NCI-H524 treated with DMSO at 0.1 percent for 48 hours (cell line): ENCODE results near the gene USP10.
A peak's percentile ranks its signal among the peaks of the same experiment; 100 is the strongest.

Source experiments
- DNase-seq: peaks from one replicate; lab custom pipeline; 2025; lab: John Stamatoyannopoulos, UW

USP10 gene

DNA sequence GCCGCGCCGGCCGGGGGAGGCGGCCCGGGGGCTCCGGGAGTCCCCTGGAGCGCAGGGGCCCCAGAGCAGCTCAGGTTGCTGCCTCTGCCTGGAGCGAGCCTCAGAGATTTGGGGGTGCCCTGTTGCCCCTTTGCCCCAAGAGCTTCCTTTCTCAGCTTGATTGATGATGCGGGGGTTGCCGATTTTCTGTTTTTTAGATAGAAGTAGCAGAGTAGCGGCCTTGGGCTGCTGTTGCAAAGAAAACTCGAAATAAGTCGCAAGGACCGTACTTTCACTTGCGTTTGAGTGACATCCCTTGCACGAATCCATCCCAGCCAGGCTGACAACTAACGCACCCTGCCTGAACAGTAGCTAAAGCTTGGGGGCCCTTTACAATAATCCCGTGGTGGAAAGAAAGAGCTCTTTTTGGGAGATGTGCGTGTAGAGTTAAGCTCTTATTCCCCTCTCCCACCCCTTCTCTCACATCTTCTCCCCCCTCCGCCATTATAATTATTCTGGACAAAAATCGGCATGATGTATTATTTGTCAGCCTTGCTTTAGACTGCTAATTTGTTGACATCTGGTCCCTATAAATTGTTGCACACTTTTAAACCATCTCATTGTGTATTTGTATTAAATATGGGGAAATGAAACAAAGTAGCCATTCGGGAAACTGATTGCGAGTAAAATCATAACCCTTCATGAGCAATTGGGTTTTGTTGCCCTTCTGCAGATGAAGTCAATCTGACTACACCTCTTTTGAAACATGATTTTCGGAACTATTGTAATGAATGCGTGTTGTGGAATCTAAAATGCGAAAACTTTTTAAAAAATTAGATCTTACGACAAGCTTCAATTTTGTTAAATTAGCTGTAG lies 873 bp downstream of the USP10 start:
- DNase-seq = no peak

DNA sequence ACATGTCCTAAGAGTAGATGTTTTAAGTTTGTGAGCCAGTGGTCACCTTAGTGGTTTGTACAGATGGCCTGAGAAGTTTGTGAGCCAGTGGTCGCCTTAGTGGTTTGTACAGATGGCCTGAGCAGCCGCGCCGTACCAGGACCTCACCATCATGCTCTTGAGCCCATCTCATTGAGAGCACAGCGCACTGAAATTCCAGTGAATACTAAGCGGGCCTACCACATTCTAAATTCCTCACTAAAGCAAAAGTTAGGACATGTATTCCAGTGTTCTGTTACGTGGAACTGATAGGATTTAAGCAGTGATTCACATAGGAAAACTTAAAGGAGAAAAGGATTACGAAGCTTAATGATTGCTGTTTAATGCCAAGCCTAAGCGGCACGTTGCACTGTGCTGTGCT lies 3.9 kb downstream of the USP10 start:
- peak; percentile 3 for DNase-seq

DNA sequence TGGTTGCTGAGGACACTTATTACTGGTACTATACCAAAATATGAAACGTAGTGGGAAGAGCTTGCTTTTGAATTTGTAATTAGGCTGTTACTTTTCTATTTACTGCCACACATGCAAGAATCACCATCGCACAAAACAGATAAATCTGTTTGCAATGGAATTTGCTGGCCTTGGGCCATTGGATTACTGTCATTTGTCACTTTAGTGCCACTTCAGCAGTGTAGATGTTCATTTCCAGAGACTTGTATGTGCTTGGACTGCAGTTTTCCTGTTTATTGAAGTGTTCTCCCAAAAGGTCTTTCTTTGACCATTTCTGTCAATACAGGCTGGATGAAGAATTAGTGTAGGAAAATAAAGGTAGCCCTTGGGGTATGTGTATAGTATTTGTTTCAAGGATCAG lies 4.5 kb downstream of the USP10 start:
- no peak for DNase-seq

DNA sequence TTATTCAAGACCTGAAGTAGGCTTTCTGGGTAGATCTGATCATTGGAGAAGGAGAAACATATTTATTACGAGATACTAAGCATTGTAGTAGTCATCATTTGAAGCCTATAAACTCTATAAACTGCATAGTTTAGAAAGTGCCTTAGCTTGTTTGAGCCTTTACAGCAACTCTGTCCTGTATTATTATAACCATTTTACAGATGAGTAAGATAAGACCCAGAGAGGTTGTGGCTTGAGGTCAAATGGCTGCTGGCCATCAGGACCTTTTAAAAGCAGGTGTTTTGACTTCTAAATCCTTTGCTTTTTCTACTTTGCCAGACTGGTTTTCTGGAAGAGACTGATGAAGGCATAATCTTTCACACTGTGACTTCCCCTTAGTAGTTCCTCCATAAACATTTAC lies 7.1 kb downstream of the USP10 start:
- no peak for DNase-seq

DNA sequence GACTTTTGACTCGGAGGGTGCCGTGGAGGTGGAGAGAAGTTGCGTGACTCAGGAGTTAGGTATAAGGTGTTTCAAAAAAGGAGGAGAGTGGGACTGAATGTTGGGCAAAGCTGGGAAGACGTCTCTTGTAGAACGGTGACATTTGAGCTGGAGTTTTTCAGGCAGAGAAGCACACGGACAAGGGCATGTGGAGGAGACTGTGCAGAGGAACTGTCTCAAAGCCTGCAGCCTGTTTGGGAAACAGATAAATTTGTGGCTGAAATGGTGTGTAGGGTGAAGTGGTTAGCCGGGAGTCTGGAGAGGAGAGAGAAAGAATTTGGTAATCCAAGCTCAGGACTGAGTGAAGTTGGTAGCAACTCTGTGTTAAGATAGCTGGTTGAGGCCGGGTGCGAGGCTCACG lies 9.8 kb downstream of the USP10 start:
- no peak for DNase-seq

DNA sequence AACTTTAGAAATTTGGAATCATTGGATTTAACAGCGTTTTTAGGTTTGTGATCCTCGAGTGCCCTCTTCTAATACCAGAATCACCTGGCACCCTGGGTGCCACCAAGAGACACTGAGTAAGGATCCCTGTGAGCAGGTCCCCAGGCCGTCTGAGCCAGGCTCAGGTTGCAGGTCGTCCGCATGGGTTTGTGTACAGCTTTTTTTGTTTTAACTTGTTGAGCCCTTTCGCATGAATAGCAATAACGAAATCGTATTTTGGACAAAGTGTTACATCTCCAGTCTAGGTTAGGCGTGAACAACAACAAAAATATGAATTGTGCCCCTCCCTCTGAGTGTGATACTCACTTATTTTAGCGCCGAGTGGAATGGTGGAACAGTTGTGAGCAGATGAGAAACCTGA lies 10.9 kb downstream of the USP10 start:
- no peak for DNase-seq

DNA sequence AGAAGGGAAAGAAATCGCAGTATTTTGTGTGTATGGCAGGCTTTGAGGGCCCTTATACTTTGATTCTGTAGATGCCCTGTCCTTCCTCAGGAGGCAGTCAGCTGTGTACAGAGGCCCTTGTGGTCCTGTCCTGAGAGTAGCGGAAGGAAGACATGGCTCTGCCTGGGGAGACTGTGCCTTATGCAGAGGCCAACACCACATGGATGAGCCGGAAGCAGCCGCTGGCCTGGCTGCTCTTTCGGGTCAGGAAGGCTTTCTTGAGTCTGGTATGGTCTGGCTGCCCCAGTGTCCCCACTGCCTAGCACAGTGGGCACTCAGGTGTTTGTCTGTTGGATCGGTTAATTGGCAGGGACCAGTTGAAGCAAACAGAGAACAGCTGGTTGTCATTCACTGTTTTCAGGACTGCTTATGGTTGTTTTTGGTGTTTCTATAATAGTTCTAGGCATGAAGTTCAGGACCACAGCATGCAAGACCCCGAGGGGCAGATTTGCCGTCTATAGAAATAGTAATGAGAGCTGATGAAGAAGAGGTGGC lies 12.4 kb downstream of the USP10 start:
- DNase-seq = no peak

DNA sequence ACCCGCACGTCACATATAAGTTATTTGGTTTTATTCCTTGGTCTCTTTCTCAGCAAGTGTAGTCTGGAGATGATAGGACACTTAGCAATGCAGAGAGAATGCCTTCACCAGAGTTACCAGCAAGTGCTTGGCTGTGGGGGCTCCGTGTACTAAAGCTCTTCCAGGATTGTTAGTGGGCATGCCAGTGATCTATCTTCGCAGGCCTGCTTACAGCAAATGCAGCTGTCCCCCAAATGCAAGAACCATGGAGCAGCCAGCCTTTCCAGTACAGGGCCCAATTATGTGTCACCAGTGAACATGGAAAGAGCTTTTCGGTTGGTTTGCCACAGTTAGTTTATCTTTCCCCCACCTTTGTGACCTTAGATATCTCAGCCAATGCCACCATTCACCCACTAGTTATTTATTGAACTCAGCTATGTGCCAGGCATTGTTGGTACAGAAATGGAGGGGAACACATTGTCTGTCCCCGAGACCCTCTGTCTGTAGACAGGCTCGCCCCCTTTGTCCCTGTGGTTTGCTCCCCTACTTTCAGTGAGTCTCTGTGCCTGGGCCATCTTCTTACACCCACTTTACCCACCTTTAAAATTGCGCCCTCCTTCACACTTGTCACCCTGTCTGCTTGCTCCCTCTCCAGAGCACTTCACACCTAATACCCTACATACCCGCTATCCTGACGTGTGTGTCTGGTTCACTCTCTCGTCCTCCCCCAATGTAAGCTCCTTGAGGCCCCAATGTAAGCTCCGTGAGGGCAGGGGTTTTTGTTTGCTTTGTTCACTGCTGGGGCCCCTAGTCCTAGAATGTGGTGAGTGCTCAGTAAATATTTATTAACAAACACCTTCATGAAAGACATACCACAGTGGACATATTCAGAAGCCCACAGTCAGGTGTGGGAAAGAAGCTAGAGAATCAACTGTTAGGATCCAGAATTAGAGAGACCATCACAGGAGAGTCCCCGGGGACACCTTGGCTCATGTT lies 13.3 kb downstream of the USP10 start:
- no peak for DNase-seq

DNA sequence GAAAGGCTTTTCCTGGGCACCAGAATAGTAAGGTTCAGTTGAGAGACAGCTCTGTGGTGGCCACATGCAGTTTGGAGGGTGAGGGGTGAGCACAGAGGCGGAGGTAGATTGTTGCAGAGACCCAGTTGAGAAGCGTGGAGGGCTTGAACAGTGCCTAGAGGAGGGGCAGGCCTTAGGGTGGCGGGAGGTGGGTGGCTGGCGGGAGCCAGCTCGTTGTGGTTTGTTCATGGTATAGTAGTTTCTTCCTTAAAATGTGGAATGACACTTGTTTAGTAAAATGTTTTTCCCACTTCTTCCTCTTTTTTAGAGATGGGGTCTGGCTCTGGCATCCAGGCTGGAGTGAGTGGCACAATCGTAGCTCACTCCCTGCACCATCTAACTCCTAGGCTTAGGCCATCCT lies 14.2 kb downstream of the USP10 start:
- no peak for DNase-seq

DNA sequence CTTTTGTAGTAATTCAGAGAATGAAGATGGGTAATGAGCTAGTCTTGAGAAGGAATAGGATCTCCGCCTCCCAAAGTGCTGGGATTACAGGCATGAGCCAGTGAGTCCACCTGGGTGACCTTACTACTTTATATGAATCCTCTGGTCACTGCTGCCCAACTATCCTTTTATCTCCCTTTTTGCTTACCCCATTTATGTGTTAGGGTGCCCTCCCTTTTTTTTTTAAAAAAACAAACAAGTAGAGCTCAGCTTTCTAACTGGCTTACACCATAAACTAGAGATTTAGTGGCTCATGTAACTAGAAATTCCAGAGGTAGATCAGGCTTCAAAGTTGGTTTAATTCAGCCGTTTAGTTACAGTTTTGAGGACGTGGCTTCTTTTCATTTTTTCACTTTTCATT lies 15.6 kb downstream of the USP10 start:
- DNase-seq = no peak

DNA sequence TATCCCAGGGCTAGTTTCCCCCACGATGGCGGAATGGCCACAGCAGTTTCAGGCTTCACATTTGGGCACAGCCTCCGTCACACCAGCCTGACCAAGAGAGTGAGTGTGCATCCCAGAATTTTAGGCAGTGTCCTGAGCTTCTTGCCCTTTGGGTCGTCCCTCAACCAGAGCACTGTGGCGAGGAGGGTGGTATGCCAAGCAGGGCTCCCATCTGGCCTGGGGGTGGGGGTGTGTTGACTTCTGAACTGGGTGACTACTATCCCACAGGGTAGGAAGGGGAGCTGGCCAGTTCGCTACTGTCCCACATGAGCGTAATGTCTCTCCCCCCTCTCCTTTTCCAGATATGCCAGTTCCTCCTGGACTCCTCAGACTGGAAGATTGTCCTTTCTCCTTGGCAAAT lies 16.1 kb downstream of the USP10 start:
- DNase-seq = no peak

DNA sequence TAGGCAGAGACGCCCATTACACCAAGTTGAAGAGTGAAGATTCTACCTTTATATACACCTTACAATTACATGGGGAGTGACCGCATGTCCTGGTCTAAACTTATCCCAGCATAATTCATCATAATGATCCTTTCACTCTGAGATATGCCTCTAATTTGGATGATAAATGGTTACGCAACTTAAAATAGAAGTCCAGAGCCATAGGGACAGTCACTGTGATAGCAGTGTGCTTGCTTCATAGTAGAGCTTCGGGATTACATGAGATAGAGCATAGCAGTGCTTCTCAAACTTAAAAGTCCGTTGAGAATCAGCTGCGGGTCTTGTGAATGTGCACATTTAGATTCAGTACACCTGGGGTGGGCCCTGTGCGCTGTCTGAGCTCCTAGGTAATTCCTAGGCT lies 16.9 kb downstream of the USP10 start:
- DNase-seq = no peak

DNA sequence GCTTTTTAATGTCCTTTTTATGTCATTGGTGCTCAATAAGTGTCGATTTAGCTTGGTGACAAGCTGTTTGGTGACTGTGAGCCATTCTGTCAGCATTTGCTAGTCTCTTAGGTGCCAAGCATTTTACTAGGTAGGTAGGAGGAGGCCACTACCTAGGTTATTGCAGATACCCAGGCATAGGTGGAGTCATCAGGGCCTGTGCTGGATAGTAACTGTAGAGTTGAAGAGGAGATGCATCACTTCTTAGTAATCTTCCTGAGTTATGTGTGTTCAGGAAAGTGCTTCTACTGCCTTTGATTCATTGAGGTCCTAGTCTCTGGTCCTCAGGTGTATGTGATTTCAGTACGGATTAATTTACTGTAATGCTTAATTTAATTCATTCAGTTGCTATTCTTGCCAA lies 17.7 kb downstream of the USP10 start:
- no peak for DNase-seq

DNA sequence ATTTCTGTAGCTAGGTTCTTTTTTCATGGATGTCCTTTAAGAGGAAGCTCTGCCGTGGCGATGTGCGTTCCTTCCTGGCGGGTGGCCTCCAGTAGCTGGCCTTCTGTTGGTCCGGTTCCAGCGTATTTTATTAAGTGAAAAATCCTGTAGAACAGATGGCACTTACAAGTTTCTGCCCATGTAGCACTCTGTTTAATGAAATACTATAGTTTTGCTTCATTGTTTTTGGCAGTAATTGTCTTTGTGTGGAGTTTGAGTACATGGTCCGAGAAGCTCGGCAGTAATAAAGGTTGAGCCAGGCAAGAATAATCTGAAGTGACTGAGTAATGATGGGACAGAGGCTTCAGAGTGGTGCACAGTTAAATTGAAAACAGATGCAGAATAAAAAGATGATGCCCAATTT lies 20.4 kb downstream of the USP10 start:
- DNase-seq = peak; percentile 53

DNA sequence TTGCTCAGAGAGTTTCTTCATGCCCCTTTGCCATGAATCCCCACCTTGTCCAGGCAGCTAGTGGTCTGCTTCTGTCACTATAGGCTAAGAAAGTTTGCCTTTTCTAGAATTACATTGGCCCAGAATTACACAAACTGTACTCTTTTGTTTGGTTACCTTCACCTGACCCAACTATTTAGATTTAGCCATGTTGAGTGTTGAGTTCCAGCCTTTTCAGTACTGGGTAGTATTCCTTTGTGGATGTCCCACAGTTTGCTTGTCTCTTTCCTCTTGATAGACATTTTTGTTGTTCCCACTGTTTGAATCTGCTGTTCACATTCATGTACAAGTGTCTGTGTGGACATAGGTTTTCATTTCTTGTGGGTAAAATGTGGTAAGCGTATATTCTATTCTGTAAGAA lies 22.3 kb downstream of the USP10 start:
- DNase-seq = no peak

DNA sequence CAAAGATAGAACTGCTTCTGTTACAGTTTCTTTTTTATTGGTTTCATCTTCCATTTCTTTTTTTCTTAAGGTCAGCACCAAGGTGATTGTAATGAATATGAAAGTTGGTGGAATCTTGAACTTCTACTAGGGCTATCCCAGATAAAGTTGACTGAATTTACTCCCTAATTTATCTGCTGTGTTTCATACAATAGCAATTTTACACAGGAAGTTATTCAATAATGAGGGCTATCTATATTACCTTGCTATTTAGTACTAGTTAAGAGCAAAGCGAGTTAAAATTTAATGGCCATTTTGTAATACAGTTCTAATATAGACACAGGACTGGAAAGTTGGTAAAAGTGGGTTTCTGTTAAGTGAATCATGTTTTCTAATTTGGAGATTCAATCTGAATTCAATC lies 24.1 kb downstream of the USP10 start:
- no peak for DNase-seq

DNA sequence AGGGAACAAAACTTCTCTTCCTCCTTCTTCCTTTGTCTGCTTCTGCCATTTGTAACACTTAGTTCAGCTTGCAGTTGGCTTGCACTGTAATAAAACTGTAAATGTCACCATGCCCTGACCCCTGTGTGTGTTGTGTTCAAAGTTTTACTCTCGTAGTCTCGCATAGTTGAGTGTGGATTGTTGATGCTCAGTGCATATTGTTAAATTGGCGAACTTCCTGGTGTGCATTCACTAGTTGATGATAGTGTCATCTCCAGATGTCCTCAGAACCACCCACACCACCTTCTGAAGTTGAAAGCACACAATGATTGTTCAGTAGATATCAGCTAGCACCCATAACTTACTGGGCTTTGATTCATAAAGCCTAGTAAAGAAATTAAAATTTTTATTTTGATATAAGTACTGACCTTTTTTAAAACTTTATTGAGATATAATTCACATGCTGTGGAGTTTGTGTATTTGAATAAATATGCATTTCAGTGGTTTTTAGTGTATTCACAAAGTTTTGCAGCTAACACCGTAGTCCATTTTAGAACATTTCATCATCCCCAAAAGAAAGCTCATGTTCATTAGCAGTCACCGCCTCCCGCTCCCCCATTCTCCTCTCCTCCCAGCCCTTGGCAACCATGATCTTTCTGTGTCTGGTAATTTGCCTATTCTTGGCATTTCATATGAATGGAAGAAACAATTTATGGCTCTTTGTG lies 25.0 kb downstream of the USP10 start:
- DNase-seq = no peak

DNA sequence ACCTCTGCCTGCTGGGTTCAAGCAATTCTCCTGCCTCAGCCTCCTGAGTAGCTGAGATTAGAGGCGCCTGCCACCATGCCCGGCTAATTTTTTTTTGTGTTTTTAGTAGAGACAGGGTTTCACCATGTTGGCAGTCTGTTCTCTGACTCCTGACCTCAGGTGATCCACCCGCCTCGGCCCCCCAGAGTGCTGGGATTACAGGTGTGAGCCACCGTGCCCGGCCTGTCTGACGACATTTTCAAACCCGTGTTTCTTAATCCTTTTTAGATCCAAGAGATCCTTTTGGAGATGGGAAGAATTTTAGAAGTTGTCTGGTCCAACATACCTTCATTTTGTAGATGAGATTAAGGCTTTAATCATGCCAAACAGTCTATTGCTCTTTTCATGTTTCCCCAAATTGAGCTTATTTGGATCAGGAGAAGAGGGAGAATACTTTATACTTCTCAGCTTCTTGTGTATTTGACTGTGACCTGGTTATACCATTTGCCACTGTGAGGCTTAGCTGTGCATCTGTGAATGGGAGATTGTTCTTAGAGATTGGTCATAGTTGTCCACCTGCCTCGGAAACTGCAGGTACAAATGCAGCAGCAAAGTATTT lies 25.8 kb downstream of the USP10 start:
- no peak for DNase-seq

DNA sequence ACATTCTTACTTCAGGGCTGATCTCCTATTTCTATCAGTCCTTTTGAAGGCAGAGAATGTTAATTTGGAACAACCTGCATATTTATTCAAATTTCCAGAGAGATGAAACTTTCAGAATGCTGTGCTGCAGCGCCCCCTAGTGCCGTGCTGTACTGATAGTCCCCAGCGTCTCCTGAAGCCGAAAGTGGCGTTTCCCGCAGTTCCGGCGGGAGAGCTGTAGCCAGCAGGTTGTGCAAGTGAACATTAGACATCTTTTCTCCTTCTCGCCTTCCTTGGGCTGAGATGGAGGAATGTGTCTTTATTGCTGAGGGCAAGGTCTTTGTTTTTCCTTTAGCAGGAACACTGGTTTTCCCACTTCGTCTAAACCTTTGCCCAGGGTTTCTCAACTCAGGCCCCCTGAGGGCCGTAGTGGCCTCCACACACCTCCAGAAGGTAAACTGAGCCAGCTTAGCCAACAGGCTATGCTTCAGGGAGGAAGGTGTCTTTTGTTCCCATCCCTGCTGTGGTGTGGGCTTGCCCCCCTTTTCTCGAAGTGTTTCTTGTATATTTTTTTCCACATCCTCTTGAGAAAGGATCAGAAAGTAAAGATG lies 26.4 kb downstream of the USP10 start:
- peak; percentile 26 for DNase-seq

DNA sequence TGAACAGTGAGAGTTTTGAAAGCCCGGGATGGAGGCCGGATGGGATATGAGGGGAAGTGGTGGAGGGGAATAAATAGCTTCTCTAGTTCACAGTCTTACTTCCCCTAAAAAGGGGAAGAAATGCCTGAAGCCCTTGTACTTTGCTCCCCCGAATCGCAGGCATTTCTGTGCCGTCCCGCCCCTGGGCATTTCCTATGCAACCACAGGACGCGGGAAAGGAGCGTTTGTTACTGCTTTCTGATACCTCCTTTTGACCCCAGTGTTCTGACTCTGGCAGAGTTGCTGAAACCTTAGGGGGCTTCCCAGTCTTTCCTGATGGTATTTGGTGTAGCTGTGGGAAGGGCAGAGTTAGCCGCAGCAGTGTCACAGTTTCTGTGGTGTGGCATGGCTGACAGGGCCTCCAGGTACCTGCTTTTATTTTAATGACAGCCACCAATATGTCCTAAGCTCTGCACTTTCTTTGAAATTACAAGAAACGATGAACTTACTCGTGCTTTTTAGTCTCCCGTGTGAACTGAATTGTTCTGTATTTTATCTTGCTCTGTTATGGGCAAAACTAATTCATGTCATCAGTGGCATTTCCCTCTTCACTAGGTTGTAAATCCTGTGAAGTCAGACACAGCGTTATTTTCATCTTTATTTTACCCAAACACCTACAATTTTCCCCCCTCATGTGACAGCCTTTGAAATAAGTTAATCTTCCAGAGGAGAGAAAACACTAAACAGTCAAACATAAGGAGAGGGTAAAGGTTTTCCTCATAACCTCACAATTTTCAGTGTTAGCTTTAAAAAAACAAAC lies 27.1 kb downstream of the USP10 start:
- no peak for DNase-seq
